GM12864 (cell line): ENCODE results near the gene SLFN12L.

ENCODE experiments used
- DNase-seq: peaks from one replicate; pipeline ENCODE4 v3.0.0-alpha.2; 2011; ENCODE audit warnings: low read depth
- H3K4me3 ChIP-seq: 2 replicates; pipeline ENCODE4 v1.5.1; 2011; ENCODE audit warnings: mild to moderate bottlenecking, low read depth, low read length, control low read depth
- CTCF ChIP-seq: IDR thresholded peaks from 2 replicates; pipeline ENCODE4 v1.5.1; 2011; ENCODE audit warnings: low read depth, mild to moderate bottlenecking, moderate library complexity, low read length, control low read depth, inconsistent platforms; ENCODE audit errors: missing control alignments

The SLFN12L gene

GRCh38 chr17:35537601-35538141 lies at the start of gene SLFN12L:
TSS of gene SLFN12L (minus strand) at chr17:35537678. CDS start at chr17:35522364, 15,314 bp downstream.
- DNase-seq, result no peak
- no peak for TF ChIP-seq CTCF
- H3K4me3 ChIP-seq, result peak within 1 kb of the TSS; percentile 58

- no peak for DNase-seq
- no peak for TF ChIP-seq CTCF
- peak overlapping the region; percentile 92 for H3K4me3 ChIP-seq
These were observed 49.1 kb upstream of the SLFN12L start for GRCh38 chr17:35586569-35587073.

GRCh38 chr17:35584061-35584460 lies 46.6 kb upstream of the SLFN12L start:
- no peak for DNase-seq
- TF ChIP-seq CTCF, result no peak
- H3K4me3 ChIP-seq, result no peak overlapping the region

- H3K4me3 ChIP-seq, result peak overlapping the region; percentile 81
- no peak for DNase-seq
- TF ChIP-seq CTCF, result no peak
These were observed 41.5 kb upstream of the SLFN12L start for GRCh38 chr17:35578929-35579432.

DNA sequence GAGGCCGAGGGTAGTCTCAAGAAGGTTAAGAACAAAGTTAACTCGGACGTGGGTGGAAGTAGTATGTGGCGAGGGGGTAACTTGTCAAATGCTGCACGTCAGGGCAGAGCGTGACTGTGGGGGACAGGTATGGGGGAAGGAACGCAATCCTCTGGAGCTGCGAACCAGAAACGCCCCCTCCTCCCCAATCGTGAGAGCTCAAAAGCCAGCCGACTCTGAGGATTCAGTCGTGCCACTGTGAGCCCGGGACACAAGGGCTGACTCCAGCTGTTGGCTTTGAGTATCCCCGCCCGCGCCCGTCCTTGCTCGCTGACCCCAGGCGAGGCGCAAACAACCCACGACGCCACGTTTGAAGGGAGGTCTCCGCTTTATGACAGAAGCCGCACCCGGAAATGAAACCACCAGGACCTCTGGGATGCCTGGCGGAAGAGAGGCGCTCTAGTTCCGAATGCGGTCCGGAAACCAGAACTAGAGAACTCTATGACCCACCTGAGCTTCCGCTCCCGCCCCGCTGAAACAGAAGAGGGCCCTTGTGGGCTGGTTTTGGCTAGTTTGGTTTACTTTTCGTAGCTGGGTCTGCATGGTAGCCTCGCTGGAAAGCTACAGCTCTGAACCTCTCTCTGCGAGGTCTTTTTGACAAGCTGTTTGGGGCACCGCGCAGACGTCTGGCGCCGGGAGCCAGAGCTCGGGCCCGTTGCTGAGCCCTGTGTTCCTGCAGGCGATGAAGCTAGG lies 40.9 kb upstream of the SLFN12L start, which contains the start of gene PEX12:
Gene PEX12, minus strand, starts transcription at position 375 of the 732 bp plus-strand sequence. CDS start 550 bp downstream, outside the sequence.
- no peak for TF ChIP-seq CTCF
- H3K4me3 ChIP-seq, result peak within 1 kb of the TSS; percentile 81
- DNase-seq, result peak; percentile 84

GRCh38 chr17:35577830-35578196 lies 40.3 kb upstream of the SLFN12L start:
- no peak for DNase-seq
- H3K4me3 ChIP-seq, result peak overlapping the region; percentile 81
- TF ChIP-seq CTCF, result no peak
